PC-3 (cell line): ENCODE results near the gene USP12. TPM values are rescaled to one million over a fixed set of nuclear protein-coding genes. Genes with fewer than 3 reads are reported as not detected.

Experiments
- ATAC-seq: fragments of 200-7000 bp; cut with Tn5 transposase; 2 replicates; pipeline ENCODE4 v1.9.1; 2020; ENCODE audit warnings: mild to moderate bottlenecking, moderate library complexity
- BruUV-seq: library from RNA; stranded (reverse); fragments of 400-500 nt; replicated peaks from 2 replicates; lab custom pipeline; 2021; lab: Mats Ljungman, UMichigan
- CTCF ChIA-PET: fragments of 300-600 bp; sonication (Branson Sonifier 250); formaldehyde crosslinking; loops from one replicate; lab custom pipeline; 2022; ENCODE audit warnings: antibody characterized with exemption; lab: Charles Lee
- POLR2A ChIA-PET: fragments of 300-600 bp; sonication (Branson Sonifier 250); formaldehyde crosslinking; loops from one replicate; lab custom pipeline; 2022; ENCODE audit warnings: antibody characterized with exemption; ENCODE audit not compliant: unreplicated experiment; lab: Charles Lee
- DNase-seq: peaks from one replicate; pipeline ENCODE4 v3.0.0-alpha.2; 2015
- H2AFZ ChIP-seq: fragments of 300-600 bp; sonication (generic); 2 replicates; pipeline ENCODE4 v1.6.0; 2016; ENCODE audit warnings: antibody characterized with exemption, low read length
- H3F3A ChIP-seq: fragments of 300-600 bp; sonication (generic); one replicate; pipeline ENCODE4 v1.6.0; 2017; ENCODE audit warnings: antibody characterized with exemption, low read length, control low read depth, mild to moderate bottlenecking; ENCODE audit not compliant: unreplicated experiment
- H3K27ac ChIP-seq: fragments of 300-600 bp; sonication (generic); 2 replicates; pipeline ENCODE4 v1.5.1; 2016; ENCODE audit warnings: mild to moderate bottlenecking, low read length
- H3K27me3 ChIP-seq: fragments of 300-600 bp; sonication (generic); 2 replicates; pipeline ENCODE4 v1.6.1; 2016; ENCODE audit warnings: low read length, mixed read lengths
- H3K36me3 ChIP-seq: fragments of 300-600 bp; sonication (generic); 2 replicates; pipeline ENCODE4 v1.6.1; 2016; ENCODE audit warnings: low read depth, mixed run types, low read length, mixed read lengths
- H3K4me1 ChIP-seq: fragments of 300-600 bp; sonication (generic); 2 replicates; pipeline ENCODE4 v1.5.1; 2016; ENCODE audit warnings: low read length; ENCODE audit not compliant: insufficient read depth
- H3K4me2 ChIP-seq: fragments of 300-600 bp; sonication (generic); 2 replicates; pipeline ENCODE4 v1.6.0; 2016; ENCODE audit warnings: low read length
- H3K4me3 ChIP-seq: fragments of 300-600 bp; sonication (generic); 2 replicates; pipeline ENCODE4 v1.5.1; 2016; ENCODE audit warnings: mild to moderate bottlenecking, low read length, mixed read lengths
- H3K79me2 ChIP-seq: fragments of 300-600 bp; sonication (generic); 2 replicates; pipeline ENCODE4 v1.6.1; 2017; ENCODE audit warnings: low read length, mixed read lengths
- H3K9ac ChIP-seq: fragments of 300-600 bp; sonication (generic); 2 replicates; pipeline ENCODE4 v1.6.0; 2016; ENCODE audit warnings: mild to moderate bottlenecking, low read length
- H3K9me2 ChIP-seq: fragments of 300-600 bp; sonication (generic); replicated peaks from 2 replicates; pipeline ENCODE4 v1.6.1; 2016; ENCODE audit warnings: mixed run types, low read length, mixed read lengths
- H3K9me3 ChIP-seq: fragments of 300-600 bp; sonication (generic); 2 replicates; pipeline ENCODE4 v1.6.1; 2016; ENCODE audit warnings: low read length, mixed read lengths
- H4K20me1 ChIP-seq: fragments of 300-600 bp; sonication (generic); 2 replicates; pipeline ENCODE4 v1.6.1; 2016; ENCODE audit warnings: low read length, mixed read lengths
- CTCF ChIP-seq: fragments of 300-600 bp; sonication (generic); conservative IDR thresholded peaks from 2 replicates; pipeline ENCODE4 v1.5.1; 2017; ENCODE audit warnings: antibody characterized with exemption, low read depth, mild to moderate bottlenecking, low read length
- EZH2 ChIP-seq: fragments of 300-600 bp; sonication (generic); IDR thresholded peaks from one replicate; pipeline ENCODE4 v1.6.1; 2017; ENCODE audit warnings: antibody characterized with exemption, mild to moderate bottlenecking, low read length; ENCODE audit not compliant: unreplicated experiment
- EZH2phosphoT487 ChIP-seq: fragments of 300-600 bp; sonication (generic); IDR thresholded peaks from 2 replicates; pipeline ENCODE4 v1.6.1; 2018; ENCODE audit warnings: mild to moderate bottlenecking, antibody characterized with exemption, low read length, borderline replicate concordance
- intact Hi-C: fragments of 100-400 bp; cut with micrococcal nuclease; formaldehyde crosslinking; loops from 2 replicates; pipeline ENCODE4 v1.9.0; 2023
- total RNA-seq: library from RNA; depleted of rRNA; stranded (reverse); fragments of >200 nt; gene quantifications from 2 replicates; pipeline ENCODE4 v1.2.3, GENCODE V29; 2014

USP12 gene
- total RNA-seq, 1 experiment from 2014 or later = 24.2 TPM

DNA sequence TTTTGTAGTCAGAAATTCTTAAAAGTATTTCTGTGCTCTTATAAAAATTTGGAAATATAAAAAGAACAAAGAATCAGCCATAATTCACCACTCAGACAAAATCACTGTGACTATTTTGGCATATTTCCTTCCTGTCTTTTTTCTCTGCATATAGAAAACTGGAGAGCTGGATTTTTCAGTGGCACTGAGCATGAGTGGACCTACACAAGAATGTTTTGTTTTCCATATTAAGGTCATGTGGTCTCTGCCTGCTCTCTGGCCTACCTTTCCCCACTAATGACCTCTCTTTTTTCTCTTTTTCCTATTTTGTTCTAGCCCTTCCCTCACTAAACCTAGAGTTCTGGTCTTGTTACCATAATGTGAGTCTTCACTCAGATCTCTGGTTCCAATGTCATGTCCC is 17.6 kb upstream of the USP12 start:
- TF ChIP-seq EZH2phosphoT487 (no peak), CTCF (no peak), EZH2 (no peak)
- Histone ChIP-seq H3K27me3 (no peaks in the 10 kb centered on the region), H3K4me1 (peaks cover 27% of the 10 kb centered on the region), H2AFZ (no peak overlapping the region), H3F3A (peaks cover 3% of the 10 kb centered on the region), H3K27ac (no peak overlapping the region), H3K79me2 (no peaks in the 10 kb centered on the region), H3K36me3 (no peaks in the 10 kb centered on the region), H3K9me2 (no peaks in the 10 kb centered on the region), H3K4me2 (no peak overlapping the region), H3K9ac (no peak overlapping the region), H3K4me3 (no peak overlapping the region), H4K20me1 (no peaks in the 10 kb centered on the region), H3K9me3 (no peaks in the 10 kb centered on the region)
- ATAC-seq (no peak), DNase-seq (no peak)
- intact Hi-C loops = no loop called here
- CTCF ChIA-PET = no interaction called here
- POLR2A ChIA-PET = no interaction called here
- BruUV-seq = no TSS peak

GRCh38 chr13:27188239-27188638 is 16.6 kb upstream of the USP12 start:
- ChIA-PET POLR2A (no interaction called here), CTCF (no interaction called here)
- Histone ChIP-seq H3K9me3 (no peaks in the 10 kb centered on the region), H3K4me2 (no peak overlapping the region), H3K4me3 (no peak overlapping the region), H3K36me3 (no peaks in the 10 kb centered on the region), H2AFZ (no peak overlapping the region), H3K27ac (no peak overlapping the region), H3K9ac (no peak overlapping the region), H4K20me1 (no peaks in the 10 kb centered on the region), H3K27me3 (no peaks in the 10 kb centered on the region), H3K9me2 (no peaks in the 10 kb centered on the region), H3K4me1 (peaks cover 32% of the 10 kb centered on the region), H3F3A (peaks cover 3% of the 10 kb centered on the region), H3K79me2 (no peaks in the 10 kb centered on the region)
- intact Hi-C loops = no loop called here
- DNase-seq (no peak), ATAC-seq (no peak)
- TF ChIP-seq EZH2 (no peak), CTCF (no peak), EZH2phosphoT487 (no peak)
- no TSS peak for BruUV-seq

- Histone ChIP-seq H3K9me2 (no peaks in the 10 kb centered on the region), H3K9me3 (no peaks in the 10 kb centered on the region), H4K20me1 (no peaks in the 10 kb centered on the region), H3K4me2 (peak overlapping the region; percentile 66), H3K9ac (no peak overlapping the region), H3K27ac (peak overlapping the region; percentile 46), H3K4me1 (peaks cover 40% of the 10 kb centered on the region), H2AFZ (no peak overlapping the region), H3F3A (peaks cover 3% of the 10 kb centered on the region), H3K79me2 (no peaks in the 10 kb centered on the region), H3K36me3 (no peaks in the 10 kb centered on the region), H3K27me3 (no peaks in the 10 kb centered on the region), H3K4me3 (no peak overlapping the region)
- TF ChIP-seq EZH2 (no peak), EZH2phosphoT487 (no peak), CTCF (no peak; the same call in 1 of the 2 replicates)
- no TSS peak for BruUV-seq
- peak; percentile 53 for ATAC-seq
- CTCF ChIA-PET = no interaction called here
- intact Hi-C loops = no loop called here
- DNase-seq = peak; percentile 77
- POLR2A ChIA-PET = no interaction called here
Measured at GRCh38 chr13:27186295-27186694, 14.7 kb upstream of the USP12 start.
